Calu3 (cell line): ENCODE measurements around the gene DST. TPM values are rescaled to one million over a fixed set of nuclear protein-coding genes. Genes with fewer than 3 reads are reported as not detected.

ENCODE experiments used
- BruUV-seq: library from RNA; stranded (reverse); fragments of 400-500 nt; replicated peaks from 2 replicates; lab custom pipeline; 2021; lab: Mats Ljungman, UMichigan
- CTCF ChIA-PET: fragments of 300-600 bp; sonication (Branson Sonifier 250); formaldehyde crosslinking; loops from one replicate; lab custom pipeline; 2022; ENCODE audit warnings: antibody characterized with exemption; lab: Charles Lee
- DNase-seq: peaks from one replicate; pipeline ENCODE4 v3.0.0; 2022
- H3K27ac Mint-ChIP-seq: one replicate; pipeline ENCODE4 v1.8.0; 2022; ENCODE audit warnings: mixed read lengths; ENCODE audit not compliant: unreplicated experiment
- H3K27me3 Mint-ChIP-seq: one replicate; pipeline ENCODE4 v1.8.0; 2022; ENCODE audit warnings: mixed read lengths; ENCODE audit not compliant: unreplicated experiment
- H3K36me3 Mint-ChIP-seq: one replicate; pipeline ENCODE4 v1.8.0; 2022; ENCODE audit warnings: mild to moderate bottlenecking, moderate library complexity, mixed read lengths; ENCODE audit not compliant: insufficient read depth, unreplicated experiment
- H3K4me1 Mint-ChIP-seq: one replicate; pipeline ENCODE4 v1.8.0; 2022; ENCODE audit warnings: mild to moderate bottlenecking, low read depth, mixed read lengths; ENCODE audit not compliant: unreplicated experiment
- H3K4me3 Mint-ChIP-seq: one replicate; pipeline ENCODE4 v1.8.0; 2022; ENCODE audit warnings: mild to moderate bottlenecking, low read depth, moderate library complexity, mixed read lengths; ENCODE audit not compliant: unreplicated experiment
- H3K9me3 Mint-ChIP-seq: one replicate; pipeline ENCODE4 v1.8.0; 2022; ENCODE audit warnings: low read depth, mixed read lengths; ENCODE audit not compliant: unreplicated experiment
- intact Hi-C: fragments of 100-400 bp; cut with micrococcal nuclease; formaldehyde crosslinking; loops from one replicate; pipeline ENCODE4 v1.10.0; 2022; ENCODE audit not compliant: unreplicated experiment
- total RNA-seq: library from RNA; stranded (reverse); gene quantifications from 2 replicates; pipeline ENCODE4 v1.2.3, GENCODE V29; 2022
- TF ChIP-seq, protein P1 (sequence below): fragments of 200-600 bp; IDR thresholded peaks from one replicate; pipeline ENCODE4 v1.8.0; 2022; ENCODE audit warnings: antibody characterized with exemption; ENCODE audit not compliant: unreplicated experiment

Gene DST
- total RNA-seq, 1 experiment from 2014 or later = 212 TPM

DNA sequence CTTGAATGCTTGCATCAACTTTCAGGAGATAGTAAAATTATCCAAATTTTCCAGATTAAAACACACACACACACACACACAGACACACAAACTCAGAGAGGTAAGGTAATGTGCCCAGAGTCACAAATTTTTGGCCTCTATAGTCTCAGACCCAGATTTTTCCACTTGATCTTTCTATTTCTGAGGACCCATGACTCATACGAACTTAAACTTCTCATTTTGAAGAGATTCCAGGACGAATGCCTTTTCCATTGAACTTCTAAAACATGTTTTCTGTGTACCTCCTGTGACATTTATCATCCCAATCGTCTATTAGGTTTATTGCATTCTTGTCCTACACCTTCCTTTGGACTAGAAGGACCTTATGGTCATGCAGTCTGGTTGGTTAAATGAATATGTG, 222.4 kb downstream of the DST start:
- H3K4me3 Mint-ChIP-seq = no peak overlapping the region
- H3K9me3 Mint-ChIP-seq = no peaks in the 10 kb centered on the region
- no peak overlapping the region for H3K27ac Mint-ChIP-seq
- H3K27me3 Mint-ChIP-seq = no peaks in the 10 kb centered on the region
- TF ChIP-seq, protein P1, sequence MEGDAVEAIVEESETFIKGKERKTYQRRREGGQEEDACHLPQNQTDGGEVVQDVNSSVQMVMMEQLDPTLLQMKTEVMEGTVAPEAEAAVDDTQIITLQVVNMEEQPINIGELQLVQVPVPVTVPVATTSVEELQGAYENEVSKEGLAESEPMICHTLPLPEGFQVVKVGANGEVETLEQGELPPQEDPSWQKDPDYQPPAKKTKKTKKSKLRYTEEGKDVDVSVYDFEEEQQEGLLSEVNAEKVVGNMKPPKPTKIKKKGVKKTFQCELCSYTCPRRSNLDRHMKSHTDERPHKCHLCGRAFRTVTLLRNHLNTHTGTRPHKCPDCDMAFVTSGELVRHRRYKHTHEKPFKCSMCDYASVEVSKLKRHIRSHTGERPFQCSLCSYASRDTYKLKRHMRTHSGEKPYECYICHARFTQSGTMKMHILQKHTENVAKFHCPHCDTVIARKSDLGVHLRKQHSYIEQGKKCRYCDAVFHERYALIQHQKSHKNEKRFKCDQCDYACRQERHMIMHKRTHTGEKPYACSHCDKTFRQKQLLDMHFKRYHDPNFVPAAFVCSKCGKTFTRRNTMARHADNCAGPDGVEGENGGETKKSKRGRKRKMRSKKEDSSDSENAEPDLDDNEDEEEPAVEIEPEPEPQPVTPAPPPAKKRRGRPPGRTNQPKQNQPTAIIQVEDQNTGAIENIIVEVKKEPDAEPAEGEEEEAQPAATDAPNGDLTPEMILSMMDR = no peak
- intact Hi-C loops = no loop called here
- CTCF ChIA-PET = no interaction called here
- H3K36me3 Mint-ChIP-seq = no peaks in the 10 kb centered on the region
- no TSS peak for BruUV-seq
- H3K4me1 Mint-ChIP-seq = no peaks in the 10 kb centered on the region
- no peak for DNase-seq

DNA sequence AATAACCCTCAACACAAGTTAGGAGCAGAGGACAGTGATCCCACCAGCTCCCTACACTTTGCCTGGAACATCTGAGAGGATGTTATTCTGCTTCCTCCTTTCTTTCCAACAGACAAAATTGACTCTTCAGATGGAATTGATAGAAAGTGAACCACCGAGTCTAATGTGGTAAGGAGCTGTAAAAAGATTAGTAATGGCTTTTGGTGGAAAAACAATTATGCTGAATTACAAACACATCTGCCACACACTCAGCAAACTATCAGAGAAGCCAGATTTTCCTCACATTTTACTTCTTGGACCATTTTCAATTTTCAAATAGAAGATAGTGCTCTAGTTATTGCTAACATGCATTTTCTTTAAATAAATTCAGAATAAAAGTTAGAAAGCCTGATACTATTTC, 223.5 kb downstream of the DST start:
- CTCF ChIA-PET = no interaction called here
- DNase-seq = no peak
- TF ChIP-seq, protein P1 = no peak
- no peaks in the 10 kb centered on the region for H3K9me3 Mint-ChIP-seq
- no TSS peak for BruUV-seq
- H3K4me1 Mint-ChIP-seq = no peaks in the 10 kb centered on the region
- intact Hi-C loops = no loop called here
- no peak overlapping the region for H3K27ac Mint-ChIP-seq
- H3K27me3 Mint-ChIP-seq = no peaks in the 10 kb centered on the region
- no peak overlapping the region for H3K4me3 Mint-ChIP-seq
- H3K36me3 Mint-ChIP-seq = no peaks in the 10 kb centered on the region

DNA sequence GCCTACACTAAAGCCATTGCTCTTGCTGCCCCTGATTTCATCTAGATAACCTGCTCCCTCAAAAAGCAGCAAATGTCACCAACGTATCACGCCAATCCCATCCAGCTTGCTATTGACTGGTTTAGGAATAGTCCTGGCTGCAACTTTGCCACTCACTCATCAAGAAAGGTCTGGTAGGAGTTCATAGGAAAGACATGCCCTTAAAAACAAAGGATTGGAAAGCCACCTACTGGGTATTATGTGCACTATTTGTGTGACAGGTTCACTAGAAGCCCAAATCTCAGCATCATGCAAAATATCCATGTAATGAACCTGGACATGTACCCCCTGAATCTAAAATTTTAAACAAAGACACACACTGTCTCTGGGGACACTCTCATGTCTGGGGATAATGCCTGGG, 224.9 kb downstream of the DST start:
- Mint-ChIP-seq H3K9me3 (no peaks in the 10 kb centered on the region), H3K4me1 (no peaks in the 10 kb centered on the region), H3K36me3 (no peaks in the 10 kb centered on the region), H3K4me3 (no peak overlapping the region), H3K27ac (no peak overlapping the region), H3K27me3 (no peaks in the 10 kb centered on the region)
- BruUV-seq = no TSS peak
- intact Hi-C loops = loop anchor here (1.0 kb wide), 1 partner anchor 48 kb away; no protein-coding TSS in a partner anchor
- CTCF ChIA-PET = interaction anchor here (1.2 to 1.5 kb wide), 2 partner anchors 11 to 48 kb away, joined by 3 to 6 read pairs; no protein-coding TSS in a partner anchor
- TF ChIP-seq, protein P1 = no peak
- no peak for DNase-seq

DNA sequence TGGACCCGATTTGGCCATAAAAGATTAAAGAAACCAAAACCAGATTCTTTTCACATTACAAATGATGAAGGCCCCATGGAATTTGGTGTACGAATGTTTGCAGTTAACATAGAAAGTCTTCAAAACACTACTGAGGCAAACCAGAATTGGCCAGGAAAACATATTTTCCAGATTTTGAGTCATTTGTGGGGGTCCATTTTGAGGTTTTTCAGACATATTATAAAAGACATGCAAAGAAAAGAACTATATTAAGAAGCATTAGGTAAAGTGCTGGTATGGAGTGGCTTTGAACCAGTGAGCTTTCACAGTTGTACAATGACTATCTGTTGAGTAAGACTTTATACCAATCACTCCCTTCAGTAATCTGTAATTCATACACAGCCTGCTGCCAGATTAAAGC, 226.4 kb downstream of the DST start:
- no peaks in the 10 kb centered on the region for H3K27me3 Mint-ChIP-seq
- H3K4me1 Mint-ChIP-seq = no peaks in the 10 kb centered on the region
- H3K9me3 Mint-ChIP-seq = no peaks in the 10 kb centered on the region
- DNase-seq = no peak
- TF ChIP-seq, protein P1 = no peak
- CTCF ChIA-PET = interaction anchor here (1.5 kb wide), 1 partner anchor 9 kb away, joined by 3 read pairs; no protein-coding TSS in a partner anchor
- BruUV-seq = no TSS peak
- intact Hi-C loops = no loop called here
- H3K27ac Mint-ChIP-seq = no peak overlapping the region
- H3K4me3 Mint-ChIP-seq = no peak overlapping the region
- no peaks in the 10 kb centered on the region for H3K36me3 Mint-ChIP-seq
